GM12878 (cell line): Measurements from ENCODE around the gene LRRC2. TPM values are rescaled to one million over a fixed set of nuclear protein-coding genes. Genes with fewer than 3 reads are reported as not detected.

Experiments used
- ATAC-seq: fragments of 200-7000 bp; cut with Tn5 transposase; 3 replicates; pipeline ENCODE4 v1.9.1; 2020; ENCODE audit warnings: mild to moderate bottlenecking, moderate library complexity
- BruUV-seq: library from RNA; stranded (reverse); fragments of 400-500 nt; replicated peaks from 2 replicates; lab custom pipeline; 2021; lab: Mats Ljungman, UMichigan
- CTCF ChIA-PET: fragments of 300-600 bp; sonication (Branson Sonifier 250); formaldehyde crosslinking; extraction: SDS; loops from one replicate; lab custom pipeline; 2021; ENCODE audit warnings: inconsistent platforms; lab: Yijun Ruan, JAX
- POLR2A ChIA-PET: fragments of 350-600 bp; formaldehyde crosslinking; extraction: SDS; loops from one replicate; lab custom pipeline; 2021; ENCODE audit warnings: inconsistent platforms; lab: Charles Lee
- RAD21 ChIA-PET: fragments of 300-600 bp; sonication (Branson Sonifier 250); formaldehyde crosslinking; loops from one replicate; lab custom pipeline; 2023; ENCODE audit warnings: antibody characterized with exemption; ENCODE audit not compliant: unreplicated experiment; lab: Charles Lee
- SMC1A ChIA-PET: fragments of 300-600 bp; sonication (Branson Sonifier 250); formaldehyde crosslinking; loops from one replicate; lab custom pipeline; 2023; ENCODE audit not compliant: unreplicated experiment, uncharacterized antibody; lab: Charles Lee
- DNase-seq: peaks from one replicate; pipeline ENCODE4 v3.0.0-alpha.2; 2011; ENCODE audit warnings: low read depth, low spot score
- FAIRE-seq: peaks from 3 replicates; lab custom pipeline; 2011; peaks lifted over from hg19 to GRCh38; lab: Jason Lieb, UNC
- H2AFZ ChIP-seq: 2 replicates; pipeline ENCODE4 v1.6.0; 2011; ENCODE audit warnings: low read depth, low read length, control low read depth; ENCODE audit not compliant: control insufficient read depth
- H3K27ac ChIP-seq: 2 replicates; pipeline ENCODE4 v1.5.1; 2011; ENCODE audit warnings: control low read depth; ENCODE audit not compliant: control insufficient read depth, insufficient read depth
- H3K27me3 ChIP-seq, 2 experiments: replicated peaks in 1 of 2; 2 replicates each; pipeline versions ENCODE4 v1.6.0 to v1.6.1; 2011; ENCODE audit warnings: low read length in 1 of 2; ENCODE audit not compliant: control insufficient read depth in 2 of 2, insufficient read depth in 2 of 2
- H3K36me3 ChIP-seq, 2 experiments: 2 replicates each; pipeline ENCODE4 v1.5.1; 2011; ENCODE audit warnings: low read length in 1 of 2; ENCODE audit not compliant: control insufficient read depth in 2 of 2, insufficient read depth in 2 of 2
- H3K4me1 ChIP-seq: 2 replicates; pipeline ENCODE4 v1.6.1; 2011; ENCODE audit warnings: mild to moderate bottlenecking, low read length, moderate library complexity, mixed read lengths; ENCODE audit not compliant: control insufficient read depth, insufficient read depth
- H3K4me2 ChIP-seq: 2 replicates; pipeline ENCODE4 v1.6.0; 2011; ENCODE audit warnings: control low read depth; ENCODE audit not compliant: control insufficient read depth, insufficient read depth
- H3K4me3 ChIP-seq: fragments of 200-600 bp; sonication (generic); 2 replicates; pipeline ENCODE4 v1.5.1; 2016
- H3K79me2 ChIP-seq: 2 replicates; pipeline ENCODE4 v1.6.0; 2011; ENCODE audit warnings: low read length; ENCODE audit not compliant: control insufficient read depth, insufficient read depth
- H3K9ac ChIP-seq: 2 replicates; pipeline ENCODE4 v1.8.0; 2011; ENCODE audit warnings: low read length, control low read depth, mixed read lengths; ENCODE audit not compliant: control insufficient read depth, insufficient read depth
- H3K9me3 ChIP-seq: replicated peaks from 3 replicates; pipeline ENCODE4 v1.5.1; 2011; ENCODE audit warnings: mild to moderate bottlenecking, low read length; ENCODE audit not compliant: control insufficient read depth, insufficient read depth
- H4K20me1 ChIP-seq: 2 replicates; pipeline ENCODE4 v1.6.0; 2011; ENCODE audit not compliant: control insufficient read depth, insufficient read depth
- DPF2 ChIP-seq: fragments of 450-650 bp; IDR thresholded peaks from 2 replicates; pipeline ENCODE4 v1.6.1; 2017; ENCODE audit warnings: mild to moderate bottlenecking
- KAT2A ChIP-seq: conservative IDR thresholded peaks from 2 replicates; pipeline ENCODE4 v1.6.1; 2011; ENCODE audit warnings: low read depth, low read length; ENCODE audit not compliant: control insufficient read depth
- MEF2B ChIP-seq: fragments of 450-650 bp; IDR thresholded peaks from 2 replicates; pipeline ENCODE4 v1.6.1; 2018; ENCODE audit warnings: mild to moderate bottlenecking, moderate library complexity; ENCODE audit not compliant: partially characterized antibody, poor library complexity, severe bottlenecking
- RBBP5 ChIP-seq: fragments of 200-600 bp; sonication (generic); conservative IDR thresholded peaks from 2 replicates; pipeline ENCODE4 v1.6.1; 2016
- RUNX3 ChIP-seq: IDR thresholded peaks from 2 replicates; pipeline ENCODE4 v1.6.1; 2012; ENCODE audit warnings: low read length, inconsistent platforms
- SMARCA5 ChIP-seq: fragments of 450-650 bp; IDR thresholded peaks from 2 replicates; pipeline ENCODE4 v1.6.1; 2017; ENCODE audit warnings: mild to moderate bottlenecking
- ZNF207 ChIP-seq: fragments of 450-650 bp; IDR thresholded peaks from 2 replicates; pipeline ENCODE4 v1.6.1; 2014; ENCODE audit warnings: antibody characterized with exemption, mild to moderate bottlenecking, borderline replicate concordance
- ZNF274 ChIP-seq: IDR thresholded peaks from one replicate; pipeline ENCODE4 v1.8.0; 2011; ENCODE audit not compliant: insufficient read length, insufficient read depth
- WGBS: methylation state at CpG from one replicate; pipeline ENCODE4 v1.1.6; 2016; ENCODE audit warnings: low lambda C conversion rate; ENCODE audit not compliant: insufficient replicate concordance, insufficient coverage; ENCODE audit errors: missing lambda C conversion rate; 5-methylcytosine and 5-hydroxymethylcytosine counted together
- in situ Hi-C: fragments of 300-500 bp; cut with MboI; formaldehyde crosslinking; loops from 9 replicates; pipeline ENCODE4 v1.14.3; 2018; ENCODE audit warnings: mixed read lengths
- intact Hi-C: fragments of 100-400 bp; cut with micrococcal nuclease; formaldehyde crosslinking; loops from one replicate; pipeline ENCODE4 v1.14.2; 2022; ENCODE audit not compliant: unreplicated experiment
- polyA plus RNA-seq, 11 experiments: library from polyadenylated mRNA; depleted of rRNA in 4 of 11; unstranded in 6 of 11; stranded (reverse) in 5 of 11; fragments of >200 nt; fragmentation: Nextera tagmentation in 4 of 11; fragmentation: Illumina TruSeq in 1 of 11; extraction: Ambion mirVana in 4 of 11; extraction: Trizol in 1 of 11; gene quantifications; 1 replicate in 1 of 11; 2 replicates in 10 of 11; pipeline versions ENCODE4 v1.2.1 to v1.2.3, GENCODE V29; 2011 to 2016; ENCODE audit warnings: inconsistent platforms in 2 of 11, missing spikeins in 2 of 11, low read depth in 1 of 11
- total RNA-seq, 4 experiments: library from RNA; depleted of rRNA in 3 of 4; stranded (reverse); fragments of >200 nt in 3 of 4; fragmentation: Illumina TruSeq in 1 of 4; extraction: Trizol in 1 of 4; gene quantifications; 2 replicates each; pipeline versions ENCODE4 v1.2.1 to v1.2.3, GENCODE V29; 2013 to 2021
- TF ChIP-seq, protein P1 (sequence below): fragments of 450-650 bp; IDR thresholded peaks from 2 replicates; pipeline ENCODE4 v1.6.1; 2016; ENCODE audit warnings: mild to moderate bottlenecking, moderate library complexity, borderline replicate concordance
- TF ChIP-seq, protein P2 (sequence below): IDR thresholded peaks from 2 replicates; pipeline ENCODE4 v1.6.1; 2011; ENCODE audit warnings: low read depth, mild to moderate bottlenecking, low read length, moderate library complexity, borderline replicate concordance; ENCODE audit errors: extremely low read depth
- TF ChIP-seq, protein P3 (sequence below): fragments of 450-650 bp; IDR thresholded peaks from 2 replicates; pipeline ENCODE4 v1.6.1; 2017; ENCODE audit warnings: mild to moderate bottlenecking, moderate library complexity
- TF ChIP-seq, protein P4 (sequence below): fragments of 450-650 bp; IDR thresholded peaks from 2 replicates; pipeline ENCODE4 v1.6.1; 2016; ENCODE audit warnings: mild to moderate bottlenecking

The LRRC2 gene
- total and polyA plus RNA-seq, 10 of the 15 experiments (the other 5 are each of a cell fraction or from before 2014, with no cell fraction given) = not detected

DNA sequence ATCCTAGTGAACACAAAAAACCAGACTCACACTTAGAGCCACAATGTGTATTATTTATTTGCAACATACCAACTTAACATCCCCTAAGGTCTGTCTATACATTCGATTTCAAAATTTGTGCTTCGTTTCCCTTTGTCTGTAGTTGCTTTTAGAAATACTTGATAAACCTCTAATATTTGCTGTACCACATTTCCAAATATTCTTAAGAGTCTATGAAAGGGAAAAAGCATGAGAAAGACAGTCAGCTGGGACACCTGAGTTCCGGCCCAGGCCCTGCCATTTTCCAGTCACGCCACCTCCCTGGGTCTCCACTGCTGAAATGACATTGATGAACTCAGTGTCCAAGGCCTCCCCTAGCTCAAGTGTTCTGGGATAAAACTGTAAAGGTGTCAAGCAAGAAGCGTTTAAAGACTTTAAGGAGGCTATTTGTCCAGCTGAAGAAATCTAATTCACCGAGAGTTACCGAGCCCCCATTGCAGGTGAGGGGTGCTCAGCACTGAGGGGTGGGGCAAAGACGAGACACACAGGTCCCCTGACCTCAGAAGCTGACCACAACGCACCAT is 26.6 kb downstream of the LRRC2 start:
- RAD21 ChIA-PET = interaction anchor here (0.8 to 1.8 kb wide), 5 partner anchors 22 to 352 kb away, joined by 3 to 6 read pairs (median 4); partner anchors contain the start of gene CCR1
- ATAC-seq = peak; percentile 10
- Histone ChIP-seq H4K20me1 (no peaks in the 10 kb centered on the region), H3K36me3 (no peaks in the 10 kb centered on the region), H3K9ac (peak overlapping the region; percentile 1), H2AFZ (no peak overlapping the region), H3K4me2 (peak overlapping the region; percentile 74), H3K27ac (peak overlapping the region; percentile 90), H3K27me3 (no peaks in the 10 kb centered on the region), H3K4me1 (peaks cover 39% of the 10 kb centered on the region), H3K9me3 (peaks cover 1% of the 10 kb centered on the region; the same call in 2 of the 3 replicates), H3K79me2 (no peaks in the 10 kb centered on the region), H3K4me3 (peak overlapping the region; percentile 29; the same call in 1 of the 2 replicates)
- BruUV-seq = no TSS peak
- SMC1A ChIA-PET = interaction anchor here (0.7 to 2.1 kb wide), 10 partner anchors 9 to 682 kb away, joined by 3 to 12 read pairs (median 4); partner anchors contain the start of gene CCR5
- POLR2A ChIA-PET = interaction anchor here (0.5 to 0.6 kb wide), 2 partner anchors 17 to 195 kb away, joined by 3 to 4 read pairs; no protein-coding TSS in a partner anchor
- intact Hi-C loops = loop anchor here (5.0 to 10.0 kb wide), 2 partner anchors 37 to 445 kb away; no protein-coding TSS in a partner anchor
- in situ Hi-C loops = no loop called here
- FAIRE-seq = no peak
- no peak for DNase-seq
- CTCF ChIA-PET = interaction anchor here (1.1 to 4.6 kb wide), 3 partner anchors 19 to 89 kb away, joined by 4 to 25 read pairs (median 6); no protein-coding TSS in a partner anchor
- WGBS = 14% methylated on average over 9 of the region's 9 CpGs
- TF ChIP-seq ZNF274 = no peak
- TF ChIP-seq, protein P1, sequence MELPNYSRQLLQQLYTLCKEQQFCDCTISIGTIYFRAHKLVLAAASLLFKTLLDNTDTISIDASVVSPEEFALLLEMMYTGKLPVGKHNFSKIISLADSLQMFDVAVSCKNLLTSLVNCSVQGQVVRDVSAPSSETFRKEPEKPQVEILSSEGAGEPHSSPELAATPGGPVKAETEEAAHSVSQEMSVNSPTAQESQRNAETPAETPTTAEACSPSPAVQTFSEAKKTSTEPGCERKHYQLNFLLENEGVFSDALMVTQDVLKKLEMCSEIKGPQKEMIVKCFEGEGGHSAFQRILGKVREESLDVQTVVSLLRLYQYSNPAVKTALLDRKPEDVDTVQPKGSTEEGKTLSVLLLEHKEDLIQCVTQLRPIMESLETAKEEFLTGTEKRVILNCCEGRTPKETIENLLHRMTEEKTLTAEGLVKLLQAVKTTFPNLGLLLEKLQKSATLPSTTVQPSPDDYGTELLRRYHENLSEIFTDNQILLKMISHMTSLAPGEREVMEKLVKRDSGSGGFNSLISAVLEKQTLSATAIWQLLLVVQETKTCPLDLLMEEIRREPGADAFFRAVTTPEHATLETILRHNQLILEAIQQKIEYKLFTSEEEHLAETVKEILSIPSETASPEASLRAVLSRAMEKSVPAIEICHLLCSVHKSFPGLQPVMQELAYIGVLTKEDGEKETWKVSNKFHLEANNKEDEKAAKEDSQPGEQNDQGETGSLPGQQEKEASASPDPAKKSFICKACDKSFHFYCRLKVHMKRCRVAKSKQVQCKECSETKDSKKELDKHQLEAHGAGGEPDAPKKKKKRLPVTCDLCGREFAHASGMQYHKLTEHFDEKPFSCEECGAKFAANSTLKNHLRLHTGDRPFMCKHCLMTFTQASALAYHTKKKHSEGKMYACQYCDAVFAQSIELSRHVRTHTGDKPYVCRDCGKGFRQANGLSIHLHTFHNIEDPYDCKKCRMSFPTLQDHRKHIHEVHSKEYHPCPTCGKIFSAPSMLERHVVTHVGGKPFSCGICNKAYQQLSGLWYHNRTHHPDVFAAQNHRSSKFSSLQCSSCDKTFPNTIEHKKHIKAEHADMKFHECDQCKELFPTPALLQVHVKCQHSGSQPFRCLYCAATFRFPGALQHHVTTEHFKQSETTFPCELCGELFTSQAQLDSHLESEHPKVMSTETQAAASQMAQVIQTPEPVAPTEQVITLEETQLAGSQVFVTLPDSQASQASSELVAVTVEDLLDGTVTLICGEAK = 0 out of 2 replicates have a peak, but pooled peaks have one; percentile 34
- TF ChIP-seq DPF2 = 0 out of 2 replicates have a peak, but pooled peaks have one; percentile 1
- no peak for TF ChIP-seq MEF2B
- TF ChIP-seq, protein P2, sequence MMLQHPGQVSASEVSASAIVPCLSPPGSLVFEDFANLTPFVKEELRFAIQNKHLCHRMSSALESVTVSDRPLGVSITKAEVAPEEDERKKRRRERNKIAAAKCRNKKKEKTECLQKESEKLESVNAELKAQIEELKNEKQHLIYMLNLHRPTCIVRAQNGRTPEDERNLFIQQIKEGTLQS = no peak
- peak; percentile 88; the same call in 1 of the 2 replicates for TF ChIP-seq SMARCA5
- TF ChIP-seq RUNX3 = no peak
- TF ChIP-seq, protein P3, sequence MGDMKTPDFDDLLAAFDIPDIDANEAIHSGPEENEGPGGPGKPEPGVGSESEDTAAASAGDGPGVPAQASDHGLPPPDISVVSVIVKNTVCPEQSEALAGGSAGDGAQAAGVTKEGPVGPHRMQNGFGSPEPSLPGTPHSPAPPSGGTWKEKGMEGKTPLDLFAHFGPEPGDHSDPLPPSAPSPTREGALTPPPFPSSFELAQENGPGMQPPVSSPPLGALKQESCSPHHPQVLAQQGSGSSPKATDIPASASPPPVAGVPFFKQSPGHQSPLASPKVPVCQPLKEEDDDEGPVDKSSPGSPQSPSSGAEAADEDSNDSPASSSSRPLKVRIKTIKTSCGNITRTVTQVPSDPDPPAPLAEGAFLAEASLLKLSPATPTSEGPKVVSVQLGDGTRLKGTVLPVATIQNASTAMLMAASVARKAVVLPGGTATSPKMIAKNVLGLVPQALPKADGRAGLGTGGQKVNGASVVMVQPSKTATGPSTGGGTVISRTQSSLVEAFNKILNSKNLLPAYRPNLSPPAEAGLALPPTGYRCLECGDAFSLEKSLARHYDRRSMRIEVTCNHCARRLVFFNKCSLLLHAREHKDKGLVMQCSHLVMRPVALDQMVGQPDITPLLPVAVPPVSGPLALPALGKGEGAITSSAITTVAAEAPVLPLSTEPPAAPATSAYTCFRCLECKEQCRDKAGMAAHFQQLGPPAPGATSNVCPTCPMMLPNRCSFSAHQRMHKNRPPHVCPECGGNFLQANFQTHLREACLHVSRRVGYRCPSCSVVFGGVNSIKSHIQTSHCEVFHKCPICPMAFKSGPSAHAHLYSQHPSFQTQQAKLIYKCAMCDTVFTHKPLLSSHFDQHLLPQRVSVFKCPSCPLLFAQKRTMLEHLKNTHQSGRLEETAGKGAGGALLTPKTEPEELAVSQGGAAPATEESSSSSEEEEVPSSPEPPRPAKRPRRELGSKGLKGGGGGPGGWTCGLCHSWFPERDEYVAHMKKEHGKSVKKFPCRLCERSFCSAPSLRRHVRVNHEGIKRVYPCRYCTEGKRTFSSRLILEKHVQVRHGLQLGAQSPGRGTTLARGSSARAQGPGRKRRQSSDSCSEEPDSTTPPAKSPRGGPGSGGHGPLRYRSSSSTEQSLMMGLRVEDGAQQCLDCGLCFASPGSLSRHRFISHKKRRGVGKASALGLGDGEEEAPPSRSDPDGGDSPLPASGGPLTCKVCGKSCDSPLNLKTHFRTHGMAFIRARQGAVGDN = peak; percentile 18; the same call in 1 of the 2 replicates
- no peak for TF ChIP-seq ZNF207
- TF ChIP-seq, protein P4, sequence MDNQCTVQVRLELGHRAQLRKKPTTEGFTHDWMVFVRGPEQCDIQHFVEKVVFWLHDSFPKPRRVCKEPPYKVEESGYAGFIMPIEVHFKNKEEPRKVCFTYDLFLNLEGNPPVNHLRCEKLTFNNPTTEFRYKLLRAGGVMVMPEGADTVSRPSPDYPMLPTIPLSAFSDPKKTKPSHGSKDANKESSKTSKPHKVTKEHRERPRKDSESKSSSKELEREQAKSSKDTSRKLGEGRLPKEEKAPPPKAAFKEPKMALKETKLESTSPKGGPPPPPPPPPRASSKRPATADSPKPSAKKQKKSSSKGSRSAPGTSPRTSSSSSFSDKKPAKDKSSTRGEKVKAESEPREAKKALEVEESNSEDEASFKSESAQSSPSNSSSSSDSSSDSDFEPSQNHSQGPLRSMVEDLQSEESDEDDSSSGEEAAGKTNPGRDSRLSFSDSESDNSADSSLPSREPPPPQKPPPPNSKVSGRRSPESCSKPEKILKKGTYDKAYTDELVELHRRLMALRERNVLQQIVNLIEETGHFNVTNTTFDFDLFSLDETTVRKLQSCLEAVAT = 0 out of 2 replicates have a peak, but pooled peaks have one; percentile 7
- no peak for TF ChIP-seq KAT2A
- peak; percentile 24; the same call in 1 of the 2 replicates for TF ChIP-seq RBBP5
